ENCODE data around the gene CRYL1. TPM values are rescaled to one million over a fixed set of nuclear protein-coding genes. Genes with fewer than 3 reads are reported as not detected.

CRYL1 gene
- total and polyA plus RNA-seq, 2 of the 8 experiments (the other 6 are each of a cell fraction or from before 2014, with no cell fraction given) = 1.9 to 6.4 TPM

GRCh38 chr13:20451397-20451796 lies 74.3 kb downstream of the CRYL1 start (continued):
- no peak for TF ChIP-seq SUZ12 (IDR thresholded peaks at IDR 0.05; ENCODE audit: low read length)
- no peak for TF ChIP-seq ZNF274 (IDR thresholded peaks at IDR 0.05; ENCODE audit: borderline replicate concordance, extremely low read depth, low read length)
- TF ChIP-seq GABPA (IDR thresholded peaks at IDR 0.05; ENCODE audit: borderline replicate concordance, insufficient read depth, low read length) = no peak
- no peak for TF ChIP-seq SP2 (IDR thresholded peaks at IDR 0.05; ENCODE audit: low read length)
- TF ChIP-seq HDAC2 (IDR thresholded peaks at IDR 0.05; ENCODE audit: borderline replicate concordance in 1 of 2, low read depth in 2 of 2, low read length in 2 of 2) = no peak
